HG03460 (cell line): ENCODE data around the gene SCNN1B.
"Not testable (repeated sequence)": the region's sequence is repeated elsewhere in the genome, so short reads cannot be mapped to it uniquely, and the experiment has no call there.

ENCODE experiments used
- ATAC-seq: cut with Tn5 transposase; IDR thresholded peaks from one replicate; pipeline ENCODE4 v1.9.1; 2021; ENCODE audit not compliant: unreplicated experiment

SCNN1B gene

DNA sequence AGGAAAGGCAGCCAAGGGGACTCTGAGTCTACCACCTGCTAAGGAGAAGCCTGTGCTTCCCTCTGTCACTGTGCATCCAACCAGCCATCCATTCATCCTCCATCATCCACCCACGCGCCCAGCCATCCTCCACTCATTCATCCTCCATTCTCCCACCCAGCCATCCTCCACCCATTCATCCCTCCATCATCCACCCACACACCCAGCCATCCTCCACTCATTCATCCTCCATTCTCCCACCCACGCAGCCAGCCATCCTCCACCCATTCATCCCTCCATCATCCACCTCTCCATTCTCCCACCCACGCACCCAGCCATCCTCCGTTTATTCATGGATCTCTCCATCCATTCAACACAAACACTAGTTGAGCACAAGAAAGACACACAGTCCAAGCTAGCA lies 76.8 kb downstream of the SCNN1B start:
- ATAC-seq: no peak

DNA sequence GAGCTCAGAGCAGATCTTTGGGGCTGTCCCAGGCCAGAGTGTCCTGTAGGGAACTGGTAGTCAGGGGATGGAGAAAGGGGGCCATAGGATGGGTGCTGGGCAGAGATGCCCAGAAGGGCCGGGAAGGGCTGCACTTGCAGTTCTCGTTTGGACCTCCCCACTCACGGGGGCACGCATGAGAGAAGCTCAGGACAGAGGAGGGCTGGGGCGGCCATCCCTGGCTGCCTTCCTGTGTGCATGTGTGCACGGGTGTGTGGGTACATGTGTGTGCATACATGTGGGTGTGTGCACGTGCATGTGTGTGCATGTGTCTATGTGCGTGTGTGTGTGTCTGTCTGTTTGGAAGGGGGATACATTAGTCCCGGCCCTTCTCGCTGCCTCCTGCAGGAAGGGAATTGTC lies 77.6 kb downstream of the SCNN1B start:
- ATAC-seq: no peak

GRCh38 chr16:23380501-23380951 lies 78.4 kb downstream of the SCNN1B start:
- no peak for ATAC-seq

GRCh38 chr16:23381702-23382101 lies 79.6 kb downstream of the SCNN1B start:
- not testable (repeated sequence) for ATAC-seq

DNA sequence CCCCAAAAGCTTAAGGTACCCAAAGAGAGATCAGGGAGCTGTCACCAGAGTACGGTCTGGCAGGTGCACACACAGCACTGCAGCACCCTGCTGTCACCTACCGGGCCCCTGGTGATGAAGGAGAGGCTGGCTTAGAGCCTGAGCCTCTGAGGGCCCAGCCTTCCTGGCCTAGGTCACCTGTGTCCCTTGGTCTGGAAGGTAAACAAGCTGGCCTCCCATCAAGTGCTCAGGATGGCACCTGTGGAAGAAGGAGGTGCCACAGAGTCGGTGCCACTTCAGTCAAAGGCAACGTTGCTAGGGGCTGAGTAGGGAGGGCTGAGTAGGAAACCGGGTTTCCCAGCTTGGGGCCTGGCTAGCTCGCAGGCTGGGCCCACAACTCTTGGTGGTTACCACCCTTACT lies 80.2 kb downstream of the SCNN1B start:
- ATAC-seq: no peak

GRCh38 chr16:23383881-23384280 lies 81.8 kb downstream of the SCNN1B start:
- ATAC-seq: no peak

- ATAC-seq: no peak
Observed at GRCh38 chr16:23384878-23385277, 82.8 kb downstream of the SCNN1B start.

DNA sequence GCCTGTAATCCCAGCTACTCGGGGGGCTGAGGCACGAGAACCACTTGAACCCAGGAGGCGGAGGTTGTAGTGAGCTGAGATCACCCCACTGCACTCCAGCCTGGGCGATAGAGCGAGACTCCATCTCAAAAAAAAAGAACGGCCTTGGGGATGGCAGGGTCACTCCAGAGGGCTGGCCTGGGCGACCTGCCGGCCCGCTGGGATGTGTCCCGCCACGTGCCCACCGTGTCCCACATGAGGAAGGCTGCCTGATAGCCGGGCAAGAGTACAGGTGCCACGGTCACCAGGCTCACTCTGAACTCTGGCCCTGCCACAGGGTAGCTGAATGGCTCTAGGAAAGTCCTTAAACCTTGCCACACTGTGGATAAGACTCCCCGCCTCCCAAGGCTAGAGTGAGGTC lies 83.3 kb downstream of the SCNN1B start:
- no peak for ATAC-seq

GRCh38 chr16:23387666-23388065 lies 85.6 kb downstream of the SCNN1B start:
- ATAC-seq: no peak

DNA sequence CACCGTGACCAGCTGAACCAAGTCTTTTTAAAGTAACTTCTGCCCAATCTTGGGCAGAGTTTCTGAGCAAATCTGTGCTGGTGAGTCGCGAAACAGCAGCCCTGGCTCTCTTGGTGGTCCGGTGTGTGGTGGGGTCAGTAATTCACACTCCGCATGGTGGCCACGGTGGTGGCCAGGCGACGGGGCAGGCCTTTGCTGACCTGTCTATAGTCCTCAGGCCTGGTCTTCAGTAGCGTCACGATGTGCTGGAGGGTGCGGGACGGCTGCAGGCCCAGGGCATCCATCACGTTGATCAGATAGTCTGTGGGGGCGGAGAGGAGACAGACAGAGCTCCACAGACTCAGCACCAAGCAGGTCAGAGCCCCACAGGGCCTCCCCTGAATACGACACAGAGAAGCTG lies 86.7 kb downstream of the SCNN1B start:
- no peak for ATAC-seq

DNA sequence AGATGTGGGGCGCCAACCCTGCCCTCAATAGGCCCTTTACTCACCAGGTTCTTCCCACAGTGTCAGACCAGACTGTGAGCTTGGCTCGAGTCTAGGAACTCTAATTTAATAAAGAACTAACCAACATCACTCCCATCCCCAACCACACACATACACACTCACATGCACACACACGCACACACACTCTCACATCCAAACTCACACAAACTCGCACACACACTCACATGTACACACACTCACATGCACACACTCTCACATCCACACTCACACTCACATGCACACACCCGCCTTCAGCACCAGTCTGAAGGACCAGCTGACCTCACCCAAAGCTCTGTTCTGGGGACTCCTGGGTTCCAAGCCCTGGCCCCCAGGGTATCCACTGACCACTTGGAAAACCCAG lies 87.1 kb downstream of the SCNN1B start:
- no peak for ATAC-seq

- ATAC-seq: not testable (repeated sequence)
Observed at GRCh38 chr16:23389936-23390335, 87.8 kb downstream of the SCNN1B start.

DNA sequence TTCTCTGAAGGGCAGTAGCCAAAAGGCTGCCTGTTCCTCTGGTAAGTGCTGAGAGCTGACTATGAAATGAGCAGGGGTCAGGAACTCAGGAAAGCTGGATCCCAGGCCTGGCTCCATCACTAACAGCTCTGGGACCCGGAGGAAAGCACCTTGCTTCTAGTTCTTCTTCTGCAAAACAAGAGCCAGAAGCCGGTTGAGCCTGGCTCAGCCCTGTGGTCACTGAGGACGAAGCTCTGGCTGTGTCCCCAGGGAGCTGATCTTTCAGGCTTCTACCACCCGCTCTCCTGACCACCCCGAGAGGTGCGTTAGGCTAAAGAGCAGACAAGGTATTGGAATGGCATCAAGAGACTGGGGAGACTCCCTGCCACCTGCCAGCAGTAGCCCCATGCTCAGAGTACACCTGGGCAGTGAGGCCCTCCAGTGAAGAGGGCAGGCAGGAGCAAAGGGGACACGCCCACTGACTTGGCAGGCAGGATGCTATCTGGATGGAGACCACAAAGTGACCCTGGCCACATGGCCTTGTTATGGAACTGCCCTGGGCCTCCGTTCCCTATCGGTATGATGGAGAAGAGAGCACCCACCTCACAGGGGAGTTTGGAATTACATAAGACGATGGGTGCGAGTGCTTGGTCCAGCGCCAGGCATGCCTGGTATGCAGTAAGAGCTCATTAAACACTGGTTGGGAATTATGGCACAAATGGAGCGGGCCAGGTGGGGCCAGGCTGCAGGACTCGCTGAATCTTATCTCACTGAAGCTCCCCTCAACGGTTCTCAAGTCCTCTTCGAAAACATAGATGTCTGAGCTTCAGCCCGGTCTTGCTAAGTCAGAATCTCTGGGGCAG lies 89.5 kb downstream of the SCNN1B start:
- no peak for ATAC-seq

DNA sequence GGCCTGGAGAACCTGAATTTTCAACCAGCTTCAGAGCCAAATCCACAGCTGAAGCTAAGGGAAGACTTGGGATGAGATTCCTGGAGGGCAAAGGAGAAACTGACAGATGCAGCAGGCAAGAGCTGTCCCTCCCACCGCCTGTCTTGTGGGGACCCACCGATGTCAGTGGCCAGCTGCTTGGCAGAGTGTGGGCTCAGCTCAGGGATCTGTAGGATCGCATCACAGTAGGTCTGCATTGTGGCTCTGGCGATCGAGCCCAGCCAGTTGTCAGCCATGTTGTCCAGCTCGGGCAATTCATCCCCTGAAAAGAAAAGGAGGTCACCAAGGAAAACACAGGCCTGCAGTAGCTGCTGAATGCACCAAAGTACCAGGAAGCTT lies 90.1 kb downstream of the SCNN1B start:
- ATAC-seq: no peak

DNA sequence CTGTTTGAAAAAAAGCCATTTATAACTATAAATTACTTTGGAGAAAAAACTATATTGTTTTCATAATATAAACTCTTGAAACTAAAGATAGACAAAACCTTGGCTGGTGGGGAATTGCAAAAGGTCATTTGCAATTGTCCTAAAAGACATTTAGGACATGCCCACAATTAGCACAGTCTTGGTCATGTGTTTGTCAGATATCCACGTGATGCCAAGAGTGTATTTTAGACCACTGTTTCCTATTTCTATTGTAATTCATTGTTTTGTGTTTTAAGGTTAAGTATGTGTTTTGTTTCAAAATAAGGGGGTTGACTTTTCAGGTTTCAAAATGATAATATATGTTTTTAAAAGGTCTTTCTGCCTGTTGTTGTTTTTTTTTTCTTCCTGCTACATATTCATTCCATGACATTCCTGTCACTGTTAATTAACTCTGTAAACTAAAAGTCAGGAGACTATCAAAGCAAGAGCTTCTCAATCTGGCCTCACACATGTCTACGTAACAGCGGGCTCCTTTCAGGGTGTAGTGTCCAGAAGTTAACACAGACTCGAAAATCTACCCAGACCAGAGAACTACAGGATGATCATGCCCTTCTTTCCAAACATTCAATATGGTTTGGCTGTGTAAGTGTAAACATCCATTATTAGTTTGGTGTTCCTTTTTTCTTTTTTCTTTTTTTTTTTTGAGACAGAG lies 92.2 kb downstream of the SCNN1B start:
- ATAC-seq: no peak

DNA sequence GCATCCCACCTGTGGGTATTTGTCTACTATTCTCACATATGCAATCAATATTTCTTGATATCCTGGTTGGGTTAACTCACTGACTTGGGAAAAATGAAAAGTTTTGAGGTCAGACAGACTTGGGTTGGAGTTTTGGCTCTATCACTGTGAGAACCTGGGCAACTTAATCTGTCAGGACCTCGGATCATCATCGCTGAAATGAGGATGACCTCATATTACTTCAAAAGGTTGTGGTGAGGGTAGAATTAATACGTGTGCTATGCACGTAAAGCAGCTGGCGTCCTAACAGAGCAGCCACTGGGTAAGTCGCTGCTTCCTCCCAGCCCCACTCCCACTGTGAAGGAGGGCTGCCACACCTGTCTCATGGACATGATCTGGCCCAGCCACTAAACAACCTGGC lies 93.6 kb downstream of the SCNN1B start:
- ATAC-seq: no peak

DNA sequence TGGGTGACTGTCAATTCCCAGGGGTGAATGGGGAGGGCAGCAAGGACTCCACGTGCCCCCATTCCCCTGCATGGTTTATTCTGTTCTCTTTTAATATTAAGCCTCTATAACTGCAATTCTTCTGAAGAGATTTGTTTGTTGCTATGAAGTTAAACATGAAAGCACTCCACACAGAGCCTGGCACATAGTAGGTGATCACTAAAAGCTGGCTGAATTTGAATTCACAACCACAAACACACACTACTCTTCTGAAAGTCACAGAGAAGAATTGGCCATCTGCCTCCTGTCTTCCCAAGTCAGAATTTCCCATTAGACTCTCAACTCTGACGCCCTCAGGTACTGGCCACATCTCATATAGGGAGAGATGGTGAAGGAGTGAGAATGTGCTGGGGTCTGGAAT lies 95.4 kb downstream of the SCNN1B start:
- no peak for ATAC-seq

GRCh38 chr16:23398987-23399805 lies 97.1 kb downstream of the SCNN1B start:
- no peak for ATAC-seq

DNA sequence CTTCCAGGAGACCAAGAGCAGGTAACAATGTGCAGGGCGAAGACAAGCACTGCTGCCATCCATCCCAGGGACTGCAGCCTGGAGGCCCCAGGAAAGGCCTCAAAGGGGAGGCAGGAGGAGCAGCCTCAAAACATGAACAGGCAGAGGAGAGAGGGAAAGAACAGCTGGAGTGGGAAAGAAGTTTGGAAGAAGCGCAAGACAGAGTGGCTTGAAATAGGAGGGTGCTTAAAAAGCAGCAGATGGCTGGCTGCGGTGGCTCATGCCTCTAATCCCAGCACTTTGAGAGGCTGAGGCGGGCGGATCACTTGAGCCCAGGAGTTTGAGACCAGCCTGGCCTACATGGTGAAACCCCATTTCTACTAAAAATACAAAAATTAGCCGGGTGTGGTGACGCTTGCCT lies 98.3 kb downstream of the SCNN1B start:
- not testable (repeated sequence) for ATAC-seq

GRCh38 chr16:23401139-23401538 lies 99.0 kb downstream of the SCNN1B start:
- ATAC-seq: no peak

DNA sequence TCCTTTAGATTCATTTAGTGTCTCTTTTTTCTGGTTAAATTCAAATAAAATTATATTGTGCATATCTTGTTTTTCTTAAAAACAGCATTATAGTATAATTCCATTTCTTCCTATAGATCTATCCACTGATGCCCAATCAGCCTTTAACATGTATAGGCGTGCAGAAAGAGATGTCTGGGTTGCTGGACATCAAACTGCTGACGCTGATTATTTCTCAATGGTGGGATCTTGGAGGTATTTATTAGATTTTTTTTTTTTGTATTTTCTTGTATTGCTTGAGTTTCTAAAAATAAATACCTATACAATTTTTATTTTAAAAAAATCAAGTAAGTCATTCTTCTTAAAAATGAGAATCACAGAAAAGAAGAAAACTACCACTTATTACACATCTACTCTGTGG lies 100.0 kb downstream of the SCNN1B start:
- ATAC-seq: no peak

DNA sequence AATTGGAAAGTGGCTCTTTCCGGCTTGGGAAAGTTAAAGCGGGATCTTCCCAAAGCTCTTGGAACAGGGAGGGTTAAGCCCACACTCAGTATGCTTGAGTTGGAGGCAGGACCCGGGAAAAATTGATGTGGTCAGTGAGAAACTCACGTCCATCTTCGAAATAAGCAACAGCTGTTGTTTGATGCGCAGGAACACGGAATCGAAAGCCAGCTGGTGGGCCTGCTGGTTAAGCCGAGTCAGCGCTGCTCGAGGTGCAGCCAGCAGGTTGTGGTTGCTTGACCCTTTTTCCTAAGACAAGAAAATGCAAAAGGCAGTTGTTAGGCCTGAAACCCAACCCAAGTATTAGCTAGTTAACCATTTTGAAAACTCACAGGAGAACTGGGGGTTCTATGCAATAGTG lies 101.4 kb downstream of the SCNN1B start:
- no peak for ATAC-seq
